Trophoblast cell (in vitro differentiated cells and primary cell): Measurements from ENCODE around the gene DESI1.

Experiments
- DNase-seq, 2 donors: peaks; one replicate each; pipeline ENCODE4 v3.0.0-alpha.2; 2016
- H2AFZ ChIP-seq: 2 replicates; pipeline ENCODE4 v1.6.1; 2013; ENCODE audit warnings: low read length, moderate library complexity, mild to moderate bottlenecking; ENCODE audit not compliant: insufficient read depth, poor library complexity
- H2AK5ac ChIP-seq: 2 replicates; pipeline ENCODE4 v1.6.1; 2013; ENCODE audit warnings: mild to moderate bottlenecking, low read length
- H2BK120ac ChIP-seq: 2 replicates; pipeline ENCODE4 v1.6.1; 2013; ENCODE audit warnings: low read length, mild to moderate bottlenecking, moderate library complexity; ENCODE audit not compliant: insufficient read depth, poor library complexity
- H2BK12ac ChIP-seq: 2 replicates; pipeline ENCODE4 v1.6.1; 2013; ENCODE audit warnings: mild to moderate bottlenecking, low read length, moderate library complexity
- H2BK5ac ChIP-seq: 2 replicates; pipeline ENCODE4 v1.6.1; 2013; ENCODE audit warnings: low read length, low read depth, moderate library complexity, mild to moderate bottlenecking; ENCODE audit not compliant: poor library complexity
- H3K14ac ChIP-seq: 2 replicates; pipeline ENCODE4 v1.6.1; 2013; ENCODE audit warnings: mild to moderate bottlenecking, low read length
- H3K18ac ChIP-seq: 2 replicates; pipeline ENCODE4 v1.6.1; 2013; ENCODE audit warnings: mild to moderate bottlenecking, low read length
- H3K23ac ChIP-seq: 2 replicates; pipeline ENCODE4 v1.6.1; 2013; ENCODE audit warnings: low read length
- H3K27ac ChIP-seq: 2 replicates; pipeline ENCODE4 v1.5.1; 2013; ENCODE audit warnings: low read depth, mild to moderate bottlenecking, inconsistent platforms, low read length, moderate library complexity
- H3K27me3 ChIP-seq: 2 replicates; pipeline ENCODE4 v1.6.1; 2013; ENCODE audit warnings: inconsistent platforms, mild to moderate bottlenecking, low read length, moderate library complexity; ENCODE audit not compliant: insufficient read depth
- H3K36me3 ChIP-seq, 2 experiments: 1 replicate in 1 of 2; 2 replicates in 1 of 2; pipeline ENCODE4 v1.6.1; 2013; ENCODE audit warnings: low read length in 2 of 2, mild to moderate bottlenecking in 2 of 2, moderate library complexity in 1 of 2; ENCODE audit not compliant: insufficient read depth in 2 of 2, control insufficient read depth in 1 of 2
- H3K4ac ChIP-seq: 2 replicates; pipeline ENCODE4 v1.6.1; 2013; ENCODE audit warnings: low read depth, mild to moderate bottlenecking, low read length, moderate library complexity
- H3K4me1 ChIP-seq, 2 experiments: 1 replicate in 1 of 2; 2 replicates in 1 of 2; pipeline ENCODE4 v1.6.1; 2013; ENCODE audit warnings: low read length in 2 of 2, mild to moderate bottlenecking in 2 of 2, moderate library complexity in 1 of 2; ENCODE audit not compliant: insufficient read depth in 2 of 2, control insufficient read depth in 1 of 2
- H3K4me2 ChIP-seq: 2 replicates; pipeline ENCODE4 v1.6.1; 2013; ENCODE audit warnings: inconsistent platforms, mild to moderate bottlenecking, low read length, moderate library complexity
- H3K4me3 ChIP-seq: 2 replicates; pipeline ENCODE4 v1.5.1; 2013; ENCODE audit warnings: mild to moderate bottlenecking, low read depth, low read length, inconsistent platforms
- H3K79me1 ChIP-seq: one replicate; pipeline ENCODE4 v1.6.1; 2013; ENCODE audit warnings: low read length
- H3K79me2 ChIP-seq: 2 replicates; pipeline ENCODE4 v1.6.1; 2013; ENCODE audit warnings: low read length, mild to moderate bottlenecking; ENCODE audit not compliant: control insufficient read depth, insufficient read depth, poor library complexity
- H3K9ac ChIP-seq: 2 replicates; pipeline ENCODE4 v1.6.1; 2013; ENCODE audit warnings: mild to moderate bottlenecking, low read length
- H3K9me3 ChIP-seq: 2 replicates; pipeline ENCODE4 v1.6.1; 2013; ENCODE audit warnings: low read depth, mild to moderate bottlenecking, control low read depth, inconsistent platforms, low read length; ENCODE audit not compliant: insufficient read depth
- H4K12ac ChIP-seq: 2 replicates; pipeline ENCODE4 v1.6.1; 2013; ENCODE audit warnings: low read depth, mild to moderate bottlenecking, low read length, moderate library complexity
- H4K8ac ChIP-seq: 2 replicates; pipeline ENCODE4 v1.6.1; 2013; ENCODE audit warnings: low read depth, mild to moderate bottlenecking, low read length, moderate library complexity
- H4K91ac ChIP-seq: one replicate; pipeline ENCODE4 v1.6.1; 2013; ENCODE audit warnings: low read depth, mild to moderate bottlenecking, low read length, moderate library complexity
- WGBS: extraction: QIAGEN DNeasy Blood & Tissue Kit; methylation state at CpG from one replicate; pipeline ENCODE4 v1.1.7; 2013; ENCODE audit warnings: missing lambda C conversion rate; ENCODE audit not compliant: insufficient read length, insufficient coverage; ENCODE audit errors: extremely low coverage; 5-methylcytosine and 5-hydroxymethylcytosine counted together

The DESI1 gene

GRCh38 chr22:41647771-41648170 is 26.9 kb upstream of the DESI1 start:
- Histone ChIP-seq H2BK12ac (no peak overlapping the region), H4K12ac (no peak overlapping the region), H3K79me1 (no peaks in the 10 kb centered on the region), H3K4me2 (no peak overlapping the region), H3K23ac (no peak overlapping the region), H2BK5ac (no peak overlapping the region), H3K27me3 (no peaks in the 10 kb centered on the region), H3K14ac (no peak overlapping the region), H4K8ac (no peak overlapping the region), H2AFZ (no peak overlapping the region), H3K9ac (no peak overlapping the region), H2BK120ac (no peak overlapping the region), H3K36me3 (peaks cover 48 to 63% of the 10 kb centered on the region in 2 experiments), H3K27ac (no peak overlapping the region), H3K79me2 (no peaks in the 10 kb centered on the region), H2AK5ac (no peak overlapping the region), H3K9me3 (no peaks in the 10 kb centered on the region), H4K91ac (no peak overlapping the region), H3K4me3 (no peak overlapping the region), H3K4me1 (no peaks in the 10 kb centered on the region), H3K4ac (no peak overlapping the region), H3K18ac (no peak overlapping the region)
- DNase-seq = no peak
- no CpG with 5 or more reads among the region's 3 CpGs for WGBS

- Histone ChIP-seq H3K27me3 (no peaks in the 10 kb centered on the region), H3K9ac (no peak overlapping the region), H3K36me3 (peaks cover 37 to 51% of the 10 kb centered on the region in 2 experiments), H2BK120ac (no peak overlapping the region), H2AFZ (no peak overlapping the region), H3K4me1 (no peaks in the 10 kb centered on the region), H3K18ac (no peak overlapping the region), H4K91ac (no peak overlapping the region), H3K4me3 (no peak overlapping the region), H3K14ac (no peak overlapping the region), H2BK5ac (no peak overlapping the region), H4K8ac (no peak overlapping the region), H3K4me2 (no peak overlapping the region), H3K9me3 (no peaks in the 10 kb centered on the region), H2AK5ac (no peak overlapping the region), H3K79me1 (no peaks in the 10 kb centered on the region), H3K27ac (no peak overlapping the region), H3K4ac (no peak overlapping the region), H2BK12ac (no peak overlapping the region), H3K23ac (no peak overlapping the region), H3K79me2 (no peaks in the 10 kb centered on the region), H4K12ac (no peak overlapping the region)
- no CpG with 5 or more reads among the region's 6 CpGs for WGBS
- no peak for DNase-seq
Observed at GRCh38 chr22:41642331-41643110, 21.7 kb upstream of the DESI1 start.

GRCh38 chr22:41641854-41642253 is 21.0 kb upstream of the DESI1 start:
- Histone ChIP-seq H2BK5ac (no peak overlapping the region), H3K79me1 (no peaks in the 10 kb centered on the region), H3K18ac (no peak overlapping the region), H3K79me2 (no peaks in the 10 kb centered on the region), H4K91ac (no peak overlapping the region), H2AK5ac (no peak overlapping the region), H3K27me3 (no peaks in the 10 kb centered on the region), H3K4me3 (no peak overlapping the region), H3K27ac (no peak overlapping the region), H3K14ac (no peak overlapping the region), H3K36me3 (peaks cover 36 to 51% of the 10 kb centered on the region in 2 experiments), H3K9me3 (no peaks in the 10 kb centered on the region), H3K4ac (no peak overlapping the region), H4K12ac (no peak overlapping the region), H2BK120ac (no peak overlapping the region), H3K9ac (no peak overlapping the region), H3K4me1 (no peaks in the 10 kb centered on the region), H2AFZ (no peak overlapping the region), H4K8ac (no peak overlapping the region), H3K4me2 (no peak overlapping the region), H2BK12ac (no peak overlapping the region), H3K23ac (no peak overlapping the region)
- no peak for DNase-seq
- WGBS = no CpG with 5 or more reads among the region's 7 CpGs

- H4K8ac ChIP-seq = no peak overlapping the region
- no peak overlapping the region for H2AK5ac ChIP-seq
- no peak overlapping the region for H3K4me2 ChIP-seq
- no peak overlapping the region for H3K27ac ChIP-seq
- H2BK5ac ChIP-seq = no peak overlapping the region
- H3K9me3 ChIP-seq = no peaks in the 10 kb centered on the region
- no peak for DNase-seq
- H3K79me2 ChIP-seq = no peaks in the 10 kb centered on the region
- H2AFZ ChIP-seq = no peak overlapping the region
- no peak overlapping the region for H3K9ac ChIP-seq
- no peak overlapping the region for H3K4ac ChIP-seq
- no peak overlapping the region for H4K12ac ChIP-seq
- H3K36me3 ChIP-seq = peaks cover 39 to 57% of the 10 kb centered on the region in 2 experiments
- H2BK120ac ChIP-seq = no peak overlapping the region
- H3K18ac ChIP-seq = no peak overlapping the region
- no peaks in the 10 kb centered on the region for H3K4me1 ChIP-seq
- no peak overlapping the region for H2BK12ac ChIP-seq
- H3K4me3 ChIP-seq = no peak overlapping the region
- H3K23ac ChIP-seq = no peak overlapping the region
- no CpG with 5 or more reads among the region's 5 CpGs for WGBS
- no peaks in the 10 kb centered on the region for H3K79me1 ChIP-seq
- no peak overlapping the region for H3K14ac ChIP-seq
- no peak overlapping the region for H4K91ac ChIP-seq
- no peaks in the 10 kb centered on the region for H3K27me3 ChIP-seq
Observed at GRCh38 chr22:41638748-41639147, 17.9 kb upstream of the DESI1 start.
